ENCODE data around the gene RAB8B. TPM values are rescaled to one million over a fixed set of nuclear protein-coding genes. Genes with fewer than 3 reads are reported as not detected.
"Not testable (repeated sequence)": the region's sequence is repeated elsewhere in the genome, so short reads cannot be mapped to it uniquely, and the experiment has no call there.

Gene RAB8B
- total and polyA plus RNA-seq, 2 donors from 2014 or later, result 7.1 to 33.6 TPM

GRCh38 chr15:63233667-63234423 is 44.4 kb downstream of the RAB8B start:
- TF ChIP-seq CTCF (IDR thresholded peaks at IDR 0.05; ENCODE audit: borderline replicate concordance, extremely low read depth, insufficient read depth), result no peak
- Histone ChIP-seq H3K4me3 (ENCODE audit: low read length in 3 of 3) (peak overlapping the region in 1 of 3 donors; percentile 7), H3K27me3 (ENCODE audit: control insufficient read depth, insufficient read depth, low read length) (no peaks in the 10 kb centered on the region), H3K9ac (ENCODE audit: low read length in 3 of 3) (no peak overlapping the region), H3K27ac (ENCODE audit: low read depth in 2 of 2, low read length in 2 of 2) (peak overlapping the region; percentile 33 to 42), H3K4me1 (ENCODE audit: control insufficient read depth in 2 of 3, insufficient read depth in 2 of 3, low read depth in 1 of 3, low read length in 3 of 3) (peaks cover 0 to 12% (median 12%) of the 10 kb centered on the region in 3 donors), H3K36me3 (ENCODE audit: control insufficient read depth in 2 of 3, insufficient read depth in 3 of 3, low read length in 3 of 3) (no peaks in the 10 kb centered on the region), H3K9me3 (ENCODE audit: control insufficient read depth in 2 of 3, insufficient read depth in 1 of 3, low read length in 3 of 3) (no peaks in the 10 kb centered on the region)
- intact Hi-C loops (cut with DNase I), result no loop called here
- no peak for DNase-seq
- no peak for FAIRE-seq

GRCh38 chr15:63234451-63234870 is 45.1 kb downstream of the RAB8B start:
- no peaks in the 10 kb centered on the region for H3K9me3 ChIP-seq (ENCODE audit: control insufficient read depth in 2 of 3, insufficient read depth in 1 of 3, low read length in 3 of 3)
- no peaks in the 10 kb centered on the region for H3K27me3 ChIP-seq (ENCODE audit: control insufficient read depth, insufficient read depth, low read length)
- peak in 2 of 5 donors; percentile 50 to 74 for DNase-seq
- H3K27ac ChIP-seq (ENCODE audit: low read depth in 2 of 2, low read length in 2 of 2), result peak overlapping the region; percentile 15 to 42
- peak; percentile 46 for FAIRE-seq
- H3K36me3 ChIP-seq (ENCODE audit: control insufficient read depth in 2 of 3, insufficient read depth in 3 of 3, low read length in 3 of 3), result no peaks in the 10 kb centered on the region
- H3K4me3 ChIP-seq (ENCODE audit: low read length in 3 of 3), result peak overlapping the region in 1 of 3 donors; percentile 7
- TF ChIP-seq CTCF (IDR thresholded peaks at IDR 0.05; ENCODE audit: borderline replicate concordance, extremely low read depth, insufficient read depth), result no peak
- no peak overlapping the region for H3K9ac ChIP-seq (ENCODE audit: low read length in 3 of 3)
- intact Hi-C loops (cut with DNase I), result no loop called here
- H3K4me1 ChIP-seq (ENCODE audit: control insufficient read depth in 2 of 3, insufficient read depth in 2 of 3, low read depth in 1 of 3, low read length in 3 of 3), result peaks cover 0 to 13% (median 12%) of the 10 kb centered on the region in 3 donors

- no peak overlapping the region for H3K9ac ChIP-seq (ENCODE audit: low read length in 3 of 3)
- no peak for FAIRE-seq
Observed at GRCh38 chr15:63236272-63236671, 46.9 kb downstream of the RAB8B start.

GRCh38 chr15:63237086-63237485 is 47.7 kb downstream of the RAB8B start:
- H3K27ac ChIP-seq (ENCODE audit: low read depth in 2 of 2, low read length in 2 of 2); H3K9ac ChIP-seq (ENCODE audit: low read length in 3 of 3); intact Hi-C loops (cut with DNase I); H3K27me3 ChIP-seq (ENCODE audit: control insufficient read depth, insufficient read depth, low read length); H3K9me3 ChIP-seq (ENCODE audit: control insufficient read depth in 2 of 3, insufficient read depth in 1 of 3, low read length in 3 of 3); H3K4me3 ChIP-seq (ENCODE audit: low read length in 3 of 3); H3K36me3 ChIP-seq (ENCODE audit: control insufficient read depth in 2 of 3, insufficient read depth in 3 of 3, low read length in 3 of 3); FAIRE-seq; DNase-seq: not testable (repeated sequence)
- peaks cover 6 to 13% (median 12%) of the 10 kb centered on the region in 3 donors for H3K4me1 ChIP-seq (ENCODE audit: control insufficient read depth in 2 of 3, insufficient read depth in 2 of 3, low read depth in 1 of 3, low read length in 3 of 3)

More at GRCh38 chr15:63236272-63236671, 46.9 kb downstream of the RAB8B start:
- Histone ChIP-seq H3K4me3 (ENCODE audit: low read length in 3 of 3) (no peak overlapping the region), H3K9me3 (ENCODE audit: control insufficient read depth in 2 of 3, insufficient read depth in 1 of 3, low read length in 3 of 3) (no peaks in the 10 kb centered on the region), H3K27me3 (ENCODE audit: control insufficient read depth, insufficient read depth, low read length) (no peaks in the 10 kb centered on the region), H3K36me3 (ENCODE audit: control insufficient read depth in 2 of 3, insufficient read depth in 3 of 3, low read length in 3 of 3) (no peaks in the 10 kb centered on the region), H3K27ac (ENCODE audit: low read depth in 2 of 2, low read length in 2 of 2) (no peak overlapping the region), H3K4me1 (ENCODE audit: control insufficient read depth in 2 of 3, insufficient read depth in 2 of 3, low read depth in 1 of 3, low read length in 3 of 3) (peaks cover 6 to 13% (median 12%) of the 10 kb centered on the region in 3 donors)
- intact Hi-C loops (cut with DNase I), result no loop called here
- TF ChIP-seq CTCF (IDR thresholded peaks at IDR 0.05; ENCODE audit: borderline replicate concordance, extremely low read depth, insufficient read depth), result no peak
- DNase-seq, result no peak
